GOT3 (cell line): ENCODE results near the gene RAB5B.

Source experiments
- DNase-seq: peaks from one replicate; lab custom pipeline; 2025; ENCODE audit warnings: mixed read lengths; lab: John Stamatoyannopoulos, UW

RAB5B gene, protein sequence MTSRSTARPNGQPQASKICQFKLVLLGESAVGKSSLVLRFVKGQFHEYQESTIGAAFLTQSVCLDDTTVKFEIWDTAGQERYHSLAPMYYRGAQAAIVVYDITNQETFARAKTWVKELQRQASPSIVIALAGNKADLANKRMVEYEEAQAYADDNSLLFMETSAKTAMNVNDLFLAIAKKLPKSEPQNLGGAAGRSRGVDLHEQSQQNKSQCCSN

DNA sequence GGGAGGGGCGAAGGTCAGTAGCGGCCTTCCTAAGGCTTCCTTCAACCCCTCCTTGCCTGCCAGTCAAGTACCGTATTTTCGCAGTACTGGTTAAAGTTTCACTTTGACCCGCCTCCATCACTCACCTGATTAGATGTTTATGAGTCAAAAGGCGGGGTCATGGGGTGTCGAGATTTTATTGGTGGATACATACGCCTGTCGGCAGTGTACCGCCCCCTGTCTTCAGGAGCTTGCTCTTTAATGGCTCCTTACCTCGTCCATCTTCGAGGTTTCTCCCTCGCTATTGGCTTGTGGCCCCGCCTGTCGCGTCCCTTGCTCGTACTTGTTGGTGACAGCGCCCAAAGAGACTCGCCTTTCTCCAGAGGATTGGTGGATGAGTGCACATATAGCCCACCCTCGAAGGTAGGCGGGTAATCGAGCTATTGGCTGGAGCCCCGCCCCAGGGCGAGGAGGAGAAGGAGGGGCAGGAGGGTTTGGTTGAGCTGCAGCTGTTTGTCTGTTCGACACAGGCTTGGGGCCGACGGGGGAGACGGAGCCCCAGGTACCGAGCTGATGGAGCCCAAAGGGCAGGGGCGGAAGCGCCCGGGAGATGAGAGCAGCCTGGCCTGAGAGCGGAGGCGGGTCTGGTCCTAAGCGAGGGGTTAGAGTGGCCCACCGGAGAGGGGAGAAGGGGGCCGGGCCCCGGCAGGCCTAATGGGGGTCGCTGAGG, at the start of gene RAB5B:
Gene RAB5B (plus strand): TSS at position 480 of the 709 bp plus-strand sequence. CDS start 12,883 bp downstream, outside the sequence.
- peak; percentile 85 for DNase-seq

DNA sequence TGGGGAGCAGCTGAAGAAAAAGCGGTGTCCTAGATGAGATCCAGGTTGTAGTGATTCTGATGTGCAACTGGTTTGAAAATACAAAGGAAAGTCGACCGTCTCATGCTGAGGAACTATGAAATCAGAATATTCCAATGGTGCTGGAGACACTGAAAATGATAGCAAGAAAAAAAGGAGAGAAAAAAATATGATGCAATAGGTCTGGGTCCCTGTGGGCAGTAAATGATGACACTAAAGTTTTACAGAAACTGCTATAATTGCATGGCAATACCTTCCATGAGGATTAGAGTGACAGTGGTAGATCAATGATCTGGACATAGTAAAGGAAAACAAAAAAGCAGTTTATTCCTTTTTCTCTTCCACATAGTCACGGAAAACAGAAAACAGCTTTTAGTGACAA, 48.5 kb upstream of the RAB5B start:
- DNase-seq: no peak

DNA sequence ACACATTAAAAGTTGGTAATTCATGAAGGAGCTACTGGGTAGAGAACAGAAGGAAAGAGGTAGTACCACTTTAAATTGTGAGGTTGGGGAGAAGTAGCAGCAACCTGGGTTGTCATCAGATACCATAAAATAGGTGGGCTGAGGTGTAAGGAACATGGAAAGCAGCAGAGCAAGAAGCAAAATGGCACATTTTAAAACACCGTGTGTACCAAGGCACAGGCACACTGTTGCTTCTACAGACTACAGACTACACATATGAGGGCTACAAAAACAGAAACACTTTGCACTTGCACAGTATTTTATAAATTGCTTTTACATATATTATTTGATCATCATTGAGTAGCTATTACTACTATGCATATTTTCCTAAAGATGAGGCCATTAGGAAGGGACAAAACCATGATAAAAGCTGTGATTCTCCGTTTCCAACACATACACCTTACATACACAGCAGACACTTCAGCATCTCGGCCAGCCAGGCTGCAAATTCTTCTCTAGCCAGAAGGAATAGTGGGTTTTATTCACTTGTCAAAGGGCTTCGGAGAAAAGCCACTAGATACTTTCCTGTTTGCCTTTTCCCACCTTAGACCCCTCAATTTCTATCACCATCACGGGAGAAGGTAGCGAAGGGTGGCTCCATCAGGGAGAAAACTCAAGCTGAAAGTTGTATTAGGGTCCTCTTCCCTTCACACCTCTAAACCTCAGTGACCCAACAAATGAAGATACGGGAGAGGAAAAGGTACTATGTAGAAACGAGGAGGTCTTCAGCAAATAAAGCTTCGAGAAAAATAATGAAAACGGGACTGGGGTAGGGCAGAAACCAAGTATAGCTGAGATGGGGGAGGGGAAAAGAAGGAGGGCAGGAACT, 47.8 kb upstream of the RAB5B start:
- no peak for DNase-seq

DNA sequence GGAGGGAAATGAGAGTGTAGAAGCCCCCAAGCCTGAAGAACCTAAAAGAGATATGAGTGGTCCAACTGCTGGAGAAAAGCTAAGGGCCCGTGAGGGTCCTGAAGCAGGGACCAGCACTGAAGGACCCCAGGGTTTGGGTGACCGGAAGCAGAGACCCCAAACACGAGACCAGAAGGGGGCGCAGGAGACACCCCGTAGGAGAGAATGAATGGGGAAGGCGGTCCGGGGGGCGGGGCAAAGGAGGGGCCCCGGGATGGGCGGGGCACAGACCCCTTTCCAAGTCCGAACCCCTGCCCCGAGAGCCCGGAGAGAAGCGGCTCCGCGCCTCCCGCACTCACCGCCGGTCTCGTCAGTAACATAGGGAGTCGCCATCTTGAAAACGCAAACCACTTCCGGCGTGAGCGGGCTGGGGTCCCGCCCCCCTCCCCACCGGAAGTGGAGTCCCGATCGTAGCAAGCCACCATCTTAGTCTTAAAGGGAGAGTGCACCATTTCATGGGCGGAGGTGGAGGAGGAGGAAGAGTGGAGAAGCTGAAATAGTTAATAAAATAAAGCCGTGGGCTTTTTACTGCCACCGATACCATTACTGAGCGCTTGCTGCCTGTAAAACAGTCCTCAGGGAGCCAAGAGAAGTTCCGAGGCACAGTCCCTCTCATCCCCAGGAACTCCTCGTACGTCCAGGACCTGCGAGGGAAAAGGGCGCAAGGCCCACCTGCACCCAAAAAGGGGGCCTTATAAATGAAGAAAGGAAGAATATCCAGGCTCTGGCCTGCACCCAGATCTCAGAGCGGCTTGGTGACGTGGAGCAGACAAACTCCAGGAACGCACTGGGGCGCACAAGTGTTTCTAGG, 46.9 kb upstream of the RAB5B start:
- peak; percentile 14 for DNase-seq

DNA sequence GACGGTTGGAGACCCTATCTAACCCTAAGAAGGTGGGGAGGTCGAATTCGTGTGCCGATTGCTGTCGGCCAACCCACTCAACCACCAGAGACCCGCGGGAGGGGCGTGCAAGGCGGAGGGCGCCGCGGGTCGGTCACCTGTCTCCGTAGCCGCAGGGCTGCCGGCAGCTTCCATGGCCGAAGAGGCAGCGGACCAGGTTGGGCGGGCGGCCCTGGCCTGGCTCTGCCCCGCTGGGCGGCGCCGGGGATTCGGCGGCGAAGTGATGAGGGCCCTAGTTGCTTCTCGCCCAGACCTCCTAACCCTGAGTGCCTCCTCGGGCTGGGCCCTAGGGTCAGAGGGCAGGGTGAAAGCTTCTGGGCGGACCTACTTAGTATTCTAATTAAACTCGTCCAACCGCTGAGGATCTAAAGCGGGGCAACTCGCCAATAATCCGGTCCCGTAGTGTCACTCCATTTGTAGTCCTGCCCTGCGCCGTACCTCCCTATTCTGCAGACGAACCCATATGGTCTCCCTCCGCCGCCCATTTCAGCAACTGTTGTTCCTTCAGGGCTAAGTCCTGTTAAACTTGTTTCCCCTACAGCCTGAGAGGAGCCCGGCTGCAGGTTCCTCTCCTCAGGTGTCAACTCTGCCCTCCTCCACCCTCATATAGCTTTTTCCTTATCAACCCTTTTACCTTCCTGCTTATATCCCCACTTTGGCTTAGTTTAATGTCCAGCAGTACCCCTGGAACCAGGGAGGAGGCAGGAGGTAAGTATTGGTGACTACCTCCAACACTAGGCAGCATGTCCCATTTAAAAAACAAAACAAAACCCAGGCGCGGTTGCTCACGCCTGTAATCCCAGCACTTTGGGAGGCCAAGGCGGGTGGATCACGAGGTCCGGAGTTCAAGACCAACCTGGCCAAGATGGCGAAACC, 46.0 kb upstream of the RAB5B start, which contains the start of gene PYM1:
Gene PYM1 (minus strand): TSS at position 307 of the 915 bp plus-strand sequence. CDS start 133 bp downstream, at position 174.
- DNase-seq: peak; percentile 30

DNA sequence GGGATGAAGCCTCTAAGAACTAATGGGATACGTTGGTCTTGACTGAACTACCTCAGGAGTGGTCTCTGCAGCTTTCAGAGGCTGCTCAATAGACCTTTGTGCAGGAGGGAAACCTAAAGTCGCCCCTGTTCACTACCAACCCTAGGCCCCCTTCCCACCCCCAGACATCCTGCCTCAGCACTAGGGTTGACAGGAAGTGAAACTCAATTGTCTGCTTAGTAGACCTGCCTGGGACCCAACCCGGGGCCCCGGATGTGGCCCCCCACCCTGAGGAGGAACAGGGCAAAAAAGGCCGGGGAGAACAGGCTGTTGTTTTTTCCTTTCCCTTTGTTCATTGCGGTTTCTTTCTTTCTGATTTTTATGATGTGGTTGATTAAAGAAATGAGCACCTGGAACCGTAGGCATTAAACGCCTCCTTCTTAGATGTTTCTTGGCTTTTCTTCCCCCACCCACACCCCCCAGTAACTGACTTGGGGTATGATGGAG, 44.5 kb upstream of the RAB5B start:
- no peak for DNase-seq

DNA sequence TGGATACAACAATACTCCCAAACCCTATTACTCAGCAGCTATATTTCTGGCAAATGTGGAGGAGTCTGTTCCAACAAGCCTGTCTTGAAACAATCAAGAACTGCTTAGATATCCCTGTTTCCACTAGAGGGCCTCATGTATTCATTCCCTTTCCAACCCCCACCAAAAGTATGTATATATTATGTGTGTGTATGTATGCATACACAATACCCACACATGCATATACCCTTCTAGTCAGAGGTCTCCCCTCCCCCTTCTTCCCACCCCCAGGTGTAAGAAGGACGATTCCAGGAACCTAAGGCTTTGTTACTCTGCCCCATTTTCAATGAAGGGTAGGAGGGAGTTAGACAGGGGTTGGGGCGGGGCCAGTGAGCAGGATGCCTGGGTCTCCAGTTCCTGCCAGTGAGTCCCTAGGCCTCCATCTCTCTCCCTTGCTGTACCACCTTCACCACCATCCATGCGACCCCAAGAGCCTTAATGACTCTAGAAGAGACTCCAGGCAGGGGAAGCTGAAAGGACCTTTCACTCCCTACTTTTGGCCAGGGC, 43.0 kb upstream of the RAB5B start, which contains the start of gene DGKA:
Gene DGKA (plus strand): TSS at position 392 of the 546 bp plus-strand sequence. CDS start 5,342 bp downstream, outside the sequence.
- no peak for DNase-seq

DNA sequence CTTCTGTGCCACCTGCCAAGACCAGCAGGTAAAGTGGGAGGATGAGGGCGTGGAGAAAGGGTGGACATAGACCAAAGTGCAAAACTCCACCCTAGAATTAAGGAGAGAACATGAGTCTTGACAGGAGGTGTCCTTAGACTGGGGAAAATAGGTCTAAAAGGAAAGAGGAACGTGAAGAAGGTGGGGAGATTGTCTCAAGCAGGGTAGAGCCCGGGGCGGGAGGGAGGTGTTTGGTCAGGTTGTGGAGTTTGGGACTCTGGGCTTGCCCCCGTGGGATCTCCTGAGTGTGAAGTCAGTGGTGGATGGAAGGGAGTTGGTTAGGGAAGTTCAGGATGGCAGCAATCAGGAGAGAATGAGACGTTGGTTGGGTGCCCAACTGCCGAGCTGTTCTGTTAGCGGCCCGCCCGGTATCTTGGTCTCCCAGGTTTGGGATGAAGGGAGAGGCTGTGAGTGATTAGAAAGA, 42.5 kb upstream of the RAB5B start:
- no peak for DNase-seq

DNA sequence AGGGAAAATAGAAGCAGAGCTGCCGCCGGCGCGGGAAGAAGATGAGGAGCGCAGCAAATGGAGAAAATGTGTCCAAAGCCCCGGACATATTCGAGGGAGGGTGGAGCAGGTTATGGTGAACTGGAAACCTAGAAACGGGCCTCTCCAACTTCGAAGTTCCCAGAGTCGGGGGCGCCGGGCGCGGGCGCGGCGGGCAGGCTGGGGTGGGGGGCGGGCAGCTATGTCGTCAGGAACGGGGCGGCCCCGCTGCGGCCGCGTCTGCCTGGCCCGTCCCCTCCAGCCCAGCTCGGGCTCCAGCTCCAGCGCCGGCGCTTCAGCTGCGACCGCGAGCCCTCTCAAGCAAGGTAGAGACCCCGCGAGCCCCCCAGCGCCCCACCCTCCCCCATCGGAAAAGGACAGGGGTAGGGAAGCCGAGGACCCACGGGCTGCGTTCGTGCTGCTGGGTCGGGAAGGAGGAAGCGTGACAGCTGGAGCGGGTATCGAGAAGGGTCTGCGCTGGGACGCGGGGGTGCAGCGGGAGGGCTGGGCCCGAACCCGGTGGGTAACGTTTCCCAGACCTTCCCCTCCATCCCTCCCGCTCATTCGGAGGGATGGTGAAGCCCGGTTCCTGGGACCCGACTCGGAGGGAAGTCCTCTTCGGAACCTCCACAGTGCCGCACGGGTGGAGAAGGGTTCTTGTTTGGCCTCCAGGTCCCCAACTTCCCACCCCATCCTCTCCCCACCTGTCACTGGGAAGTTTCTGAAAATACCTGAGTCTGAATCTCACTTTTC, 41.9 kb upstream of the RAB5B start:
- no peak for DNase-seq

DNA sequence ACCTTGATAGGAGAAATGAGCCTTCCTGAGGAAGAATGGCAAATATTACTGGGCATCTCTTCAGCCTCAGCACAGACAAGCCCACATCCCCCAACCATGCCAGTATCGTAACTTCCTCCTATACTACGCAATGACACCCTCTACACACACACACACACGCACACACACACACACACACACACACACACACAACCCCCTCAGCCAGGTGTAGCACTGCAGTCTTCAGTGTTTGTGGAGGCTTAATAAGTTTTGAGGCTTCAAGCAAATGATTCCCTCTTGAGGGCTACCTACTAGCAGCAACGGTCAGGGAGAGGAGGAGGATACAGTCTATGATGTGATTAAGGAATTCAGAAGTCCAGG, 41.3 kb upstream of the RAB5B start:
- DNase-seq: no peak

DNA sequence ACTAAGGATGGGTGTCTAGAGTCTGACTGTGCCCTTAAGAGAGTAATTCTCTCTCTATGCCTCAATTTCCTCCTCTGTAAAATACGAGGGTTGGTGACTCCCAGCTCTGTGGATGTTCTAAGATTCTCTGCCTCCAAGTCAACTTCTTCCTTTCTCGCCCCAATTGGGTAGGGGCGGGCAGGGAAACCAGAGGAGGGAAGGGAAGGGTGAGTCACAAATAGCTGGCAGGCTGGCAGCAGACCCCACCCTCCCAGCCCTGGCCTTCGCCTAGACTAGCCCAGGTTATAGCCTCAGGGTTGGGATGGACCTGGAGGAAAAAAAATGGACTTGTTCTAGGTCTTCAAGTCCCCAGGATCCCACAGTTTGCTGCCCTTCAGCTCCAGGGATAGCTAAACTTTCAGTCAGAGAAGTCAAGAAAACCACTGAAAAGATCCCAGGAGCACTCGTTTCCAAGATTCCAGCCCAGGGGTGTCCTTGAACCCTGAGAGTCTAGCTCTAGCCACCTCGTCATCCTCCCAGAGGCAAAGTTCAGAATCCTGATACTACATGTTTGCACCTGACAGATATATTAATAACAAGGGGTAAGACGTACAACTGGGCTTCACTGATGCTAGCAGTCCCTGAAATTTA, 40.6 kb upstream of the RAB5B start:
- DNase-seq: no peak

DNA sequence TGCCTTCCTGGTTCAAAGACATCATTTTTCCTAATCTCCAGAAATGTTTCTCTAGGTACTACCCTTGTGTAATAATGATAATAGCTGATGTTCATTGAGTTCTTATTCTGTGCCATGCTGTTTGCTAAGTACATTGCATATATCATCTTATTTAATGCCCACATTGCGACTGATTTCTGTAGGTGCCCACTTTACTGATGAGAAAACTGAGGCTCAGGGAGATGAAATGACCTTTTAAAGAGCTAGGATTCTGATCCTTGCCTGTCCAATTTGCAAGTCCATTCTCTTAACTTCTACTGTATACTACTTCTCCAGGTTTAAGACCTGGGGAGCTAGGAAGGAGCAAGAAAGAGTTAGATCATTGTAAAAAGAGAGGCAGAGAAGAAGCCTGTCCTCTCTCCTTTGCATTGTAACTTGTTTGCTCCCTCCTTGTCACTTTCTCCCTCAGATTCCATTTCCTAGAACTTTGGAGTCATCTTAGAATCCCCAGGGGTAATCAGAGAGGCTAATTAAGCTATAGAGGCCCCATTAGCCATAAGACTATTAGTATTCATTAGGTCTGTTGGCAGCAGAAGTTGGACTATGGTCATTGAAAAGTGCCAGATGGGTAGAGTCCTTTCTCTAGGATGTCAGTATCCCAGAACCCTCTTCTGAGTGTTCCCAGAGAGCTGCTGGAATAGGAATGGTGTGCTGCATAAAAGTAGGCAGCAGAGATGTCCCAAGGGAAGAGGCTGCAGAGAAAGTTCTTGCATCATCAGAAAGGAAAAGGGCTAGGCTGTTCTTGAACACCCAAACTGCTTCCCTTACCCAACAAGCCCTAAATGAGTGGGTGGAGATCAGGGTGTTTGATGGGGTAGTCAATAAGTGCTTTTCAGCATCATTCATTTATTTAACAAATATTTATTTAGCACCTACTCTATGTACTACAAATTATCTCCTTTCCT, 39.8 kb upstream of the RAB5B start:
- no peak for DNase-seq

DNA sequence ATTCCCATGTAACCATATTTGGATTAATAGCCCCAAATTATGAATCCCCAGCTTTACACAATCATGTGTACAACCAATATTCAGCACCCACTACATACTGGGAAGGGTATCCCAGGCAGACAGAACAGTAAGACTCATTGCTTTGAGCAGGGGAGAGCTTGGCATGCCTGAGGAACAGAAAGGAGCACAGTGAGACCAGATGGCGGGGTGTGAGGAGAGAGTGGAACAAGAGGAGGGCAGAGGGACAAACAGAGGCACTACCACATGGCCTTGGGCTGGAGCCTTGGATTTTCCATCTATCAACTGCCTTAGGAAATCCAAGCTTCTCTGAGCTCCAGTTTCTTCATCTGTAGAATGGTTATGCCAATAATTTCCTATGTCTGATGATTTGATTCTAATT, 39.1 kb upstream of the RAB5B start:
- DNase-seq: no peak

DNA sequence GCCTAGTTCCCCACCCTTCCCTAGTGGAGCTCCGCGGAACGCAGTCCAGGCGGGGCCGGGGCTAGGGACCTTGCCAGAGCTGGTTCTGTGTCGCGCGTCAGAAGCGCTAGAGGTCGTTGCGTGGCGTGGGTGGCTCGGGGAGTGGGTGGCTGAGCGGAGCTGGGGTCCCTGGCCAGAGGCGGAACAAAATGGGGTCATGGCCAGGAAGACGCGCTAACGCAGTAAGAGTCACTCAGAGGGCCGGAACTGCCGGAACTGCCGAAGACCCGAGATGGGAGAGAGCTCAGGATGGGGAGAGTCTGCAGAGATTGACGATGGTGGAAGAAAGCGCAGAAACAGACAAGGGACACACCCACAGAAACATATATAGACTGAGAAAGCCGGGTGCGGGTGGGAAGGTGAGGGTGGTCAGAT, 38.1 kb upstream of the RAB5B start:
- no peak for DNase-seq

DNA sequence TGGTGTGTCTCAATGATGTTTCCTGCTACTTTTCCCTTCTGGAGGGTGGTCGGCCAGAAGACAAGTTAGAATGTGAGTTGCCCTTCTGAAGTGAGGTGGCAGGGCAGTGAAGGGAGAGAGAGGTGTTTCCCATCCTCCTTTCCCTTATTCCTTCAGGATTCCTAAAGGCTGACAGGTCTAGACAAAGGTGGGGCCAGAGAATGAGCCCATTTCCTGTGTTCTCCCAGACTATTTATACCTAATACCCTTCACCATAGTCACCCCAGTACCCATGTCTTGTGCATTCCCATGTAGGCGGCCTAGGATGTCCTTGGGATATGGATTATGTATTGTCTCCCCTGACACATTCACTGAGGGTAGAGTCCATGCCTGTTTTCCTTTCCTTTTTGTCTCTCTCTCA, 35.9 kb upstream of the RAB5B start:
- no peak for DNase-seq

DNA sequence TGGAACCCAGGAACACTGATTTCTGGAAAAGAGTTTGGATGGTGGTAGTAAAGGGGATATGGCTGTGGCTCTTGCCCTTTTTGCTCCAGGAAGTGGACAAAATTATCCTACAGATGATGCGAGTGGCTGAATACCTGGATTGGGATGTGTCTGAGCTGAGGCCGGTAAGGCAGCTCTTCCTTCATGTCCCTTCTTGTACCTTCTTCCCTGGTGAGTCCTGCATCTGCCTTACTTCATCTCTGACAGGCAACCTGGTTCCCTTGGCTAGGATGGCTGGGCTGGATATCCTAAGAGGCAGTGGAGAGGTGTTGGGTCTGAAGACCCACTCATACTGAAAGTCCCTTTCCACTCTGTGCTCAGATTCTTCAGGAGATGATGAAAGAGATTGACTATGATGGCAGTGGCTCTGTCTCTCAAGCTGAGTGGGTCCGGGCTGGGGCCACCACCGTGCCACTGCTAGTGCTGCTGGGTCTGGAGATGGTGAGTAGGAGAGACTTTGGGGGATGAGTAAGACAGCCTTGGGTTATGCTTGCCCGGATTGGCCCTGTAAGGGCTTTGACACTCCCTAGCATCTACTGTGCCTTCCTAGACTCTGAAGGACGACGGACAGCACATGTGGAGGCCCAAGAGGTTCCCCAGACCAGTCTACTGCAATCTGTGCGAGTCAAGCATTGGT, 34.9 kb upstream of the RAB5B start:
- DNase-seq: no peak
